Stimulated activated CD8-positive, alpha-beta memory T cell treated with anti-CD3 and anti-CD28 coated beads, Interleukin-4, amount 100 ng/mL, for 1 hour (primary cell): Measurements from ENCODE around the gene SNCB.

Source experiments
- DNase-seq, 2 donors: peaks; one replicate each; pipeline ENCODE4 v3.0.0-alpha.2; 2020; ENCODE audit warnings: low read depth in 2 of 2, low spot score in 1 of 2

Gene SNCB

GRCh38 chr5:176577312-176578176, 52.8 kb downstream of the SNCB start:
- DNase-seq = no peak

- DNase-seq = no peak
Measured at GRCh38 chr5:176575488-176576422, 54.6 kb downstream of the SNCB start.

GRCh38 chr5:176575066-176575465, 55.3 kb downstream of the SNCB start:
- no peak for DNase-seq

GRCh38 chr5:176574297-176574591, 56.1 kb downstream of the SNCB start:
- DNase-seq = no peak

- DNase-seq = peak; percentile 72 to 76
Measured at GRCh38 chr5:176573564-176574296, 56.6 kb downstream of the SNCB start.
